ENCODE results near the gene PCDH9. TPM values are rescaled to one million over a fixed set of nuclear protein-coding genes. Genes with fewer than 3 reads are reported as not detected.
"Not testable (repeated sequence)": the region's sequence is repeated elsewhere in the genome, so short reads cannot be mapped to it uniquely, and the experiment has no call there.

Gene PCDH9
- total RNA-seq, 2 experiments from 2014 or later = 0.20 to 0.23 TPM

GRCh38 chr13:66266761-66267160 lies 963.4 kb downstream of the PCDH9 start:
- H3K27me3 Mint-ChIP-seq = no peaks in the 10 kb centered on the region

GRCh38 chr13:66266348-66266747 lies 963.8 kb downstream of the PCDH9 start:
- no peaks in the 10 kb centered on the region for H3K27me3 Mint-ChIP-seq
- H3K9me3 Mint-ChIP-seq = no peaks in the 10 kb centered on the region
- no peaks in the 10 kb centered on the region for H3K4me1 Mint-ChIP-seq
- H3K4me3 Mint-ChIP-seq = no peak overlapping the region
- no peak overlapping the region for H3K27ac Mint-ChIP-seq
- no peaks in the 10 kb centered on the region for H3K36me3 Mint-ChIP-seq
- no peak for DNase-seq

More at GRCh38 chr13:66266761-66267160, 963.4 kb downstream of the PCDH9 start:
- H3K9me3 Mint-ChIP-seq = no peaks in the 10 kb centered on the region
- no peaks in the 10 kb centered on the region for H3K4me1 Mint-ChIP-seq
- no peak overlapping the region for H3K4me3 Mint-ChIP-seq
- no peaks in the 10 kb centered on the region for H3K36me3 Mint-ChIP-seq
- no peak overlapping the region for H3K27ac Mint-ChIP-seq
- no peak for DNase-seq

- DNase-seq = no peak
- Mint-ChIP-seq H3K4me3 (no peak overlapping the region), H3K27ac (no peak overlapping the region), H3K9me3 (no peaks in the 10 kb centered on the region), H3K27me3 (no peaks in the 10 kb centered on the region), H3K36me3 (no peaks in the 10 kb centered on the region), H3K4me1 (no peaks in the 10 kb centered on the region)
Observed at GRCh38 chr13:66265371-66265770, 964.8 kb downstream of the PCDH9 start.

GRCh38 chr13:66264971-66265370 lies 965.2 kb downstream of the PCDH9 start:
- Mint-ChIP-seq H3K36me3 (no peaks in the 10 kb centered on the region), H3K9me3 (no peaks in the 10 kb centered on the region), H3K4me3 (no peak overlapping the region), H3K4me1 (no peaks in the 10 kb centered on the region), H3K27me3 (no peaks in the 10 kb centered on the region), H3K27ac (no peak overlapping the region)
- DNase-seq = no peak

- no peaks in the 10 kb centered on the region for H3K9me3 Mint-ChIP-seq
- no peak for DNase-seq
- H3K4me3 Mint-ChIP-seq = no peak overlapping the region
- H3K36me3 Mint-ChIP-seq = no peaks in the 10 kb centered on the region
- no peak overlapping the region for H3K27ac Mint-ChIP-seq
- no peaks in the 10 kb centered on the region for H3K4me1 Mint-ChIP-seq
- no peaks in the 10 kb centered on the region for H3K27me3 Mint-ChIP-seq
Observed at GRCh38 chr13:66262330-66262729, 967.8 kb downstream of the PCDH9 start.

- not testable (repeated sequence) for DNase-seq, H3K27me3 Mint-ChIP-seq, H3K9me3 Mint-ChIP-seq, H3K36me3 Mint-ChIP-seq, H3K4me3 Mint-ChIP-seq, H3K4me1 Mint-ChIP-seq, H3K27ac Mint-ChIP-seq
Observed at GRCh38 chr13:66259426-66259825, 970.7 kb downstream of the PCDH9 start.

All from activated naive CD8-positive, alpha-beta T cell treated with anti-CD3 and anti-CD28 coated beads for 36 hours (primary cell).